Stimulated activated CD4-positive, alpha-beta T cell treated with anti-CD3 and anti-CD28 coated beads, Interleukin-2, amount 100 ng/mL, for 4 hours (primary cell): ENCODE measurements around the gene DAPK3.
"Not testable (repeated sequence)": the region's sequence is repeated elsewhere in the genome, so short reads cannot be mapped to it uniquely, and the experiment has no call there.

Experiments
- DNase-seq: peaks from one replicate; pipeline ENCODE4 v3.0.0-alpha.2; 2020; ENCODE audit warnings: low read depth

DAPK3 gene

GRCh38 chr19:3970808-3971598, at the start of gene DAPK3:
DAPK3 (minus strand) TSS chr19:3971099; CDS start chr19:3969735, 1,364 bp downstream.
- DNase-seq = peak; percentile 84

- no peak for DNase-seq
Observed at GRCh38 chr19:4019578-4019977, 48.7 kb upstream of the DAPK3 start.

- DNase-seq = no peak
Observed at GRCh38 chr19:4018775-4019504, 48.0 kb upstream of the DAPK3 start.

GRCh38 chr19:4018140-4018613, 47.3 kb upstream of the DAPK3 start:
- DNase-seq = no peak

GRCh38 chr19:4016903-4017638, 46.2 kb upstream of the DAPK3 start:
- DNase-seq = no peak

- no peak for DNase-seq
Observed at GRCh38 chr19:4016486-4016885, 45.6 kb upstream of the DAPK3 start.

GRCh38 chr19:4015705-4016402, 45.0 kb upstream of the DAPK3 start:
- DNase-seq = no peak

GRCh38 chr19:4014541-4015491, 43.9 kb upstream of the DAPK3 start:
- DNase-seq = no peak

- no peak for DNase-seq
Observed at GRCh38 chr19:4013886-4014540, 43.1 kb upstream of the DAPK3 start.

- DNase-seq = no peak
Observed at GRCh38 chr19:4012975-4013634, 42.2 kb upstream of the DAPK3 start.

- no peak for DNase-seq
Observed at GRCh38 chr19:4012092-4012974, 41.4 kb upstream of the DAPK3 start.

- not testable (repeated sequence) for DNase-seq
Observed at GRCh38 chr19:4011430-4011829, 40.5 kb upstream of the DAPK3 start.

- DNase-seq = no peak
Observed at GRCh38 chr19:4010808-4011110, 39.9 kb upstream of the DAPK3 start.

GRCh38 chr19:4009990-4010807, 39.3 kb upstream of the DAPK3 start:
- DNase-seq = no peak

- DNase-seq = no peak
Observed at GRCh38 chr19:4007836-4008539, 37.1 kb upstream of the DAPK3 start.

- peak; percentile 92 for DNase-seq
Observed at GRCh38 chr19:4007021-4007835, 36.3 kb upstream of the DAPK3 start, which contains the start of gene PIAS4. PIAS4 (plus strand) TSS chr19:4007736; CDS start chr19:4007761, 25 bp downstream.
